K562 (cell line): ENCODE results near the gene PLAAT4. TPM values are rescaled to one million over a fixed set of nuclear protein-coding genes. Genes with fewer than 3 reads are reported as not detected.
A peak's percentile ranks its signal among the peaks of the same experiment; 100 is the strongest.

ENCODE experiments used
- CCAR2 ChIP-seq: fragments of 200-400 bp; formaldehyde crosslinking; IDR thresholded peaks from 2 replicates; pipeline ENCODE4 v1.6.1; 2017; ENCODE audit warnings: mild to moderate bottlenecking, low read depth, low read length
- DACH1 ChIP-seq: fragments of 450-650 bp; IDR thresholded peaks from 2 replicates; pipeline ENCODE4 v1.6.1; 2018; ENCODE audit not compliant: partially characterized antibody
- ELF1 ChIP-seq: fragments of 200-800 bp; sonication (Bioruptor generic); IDR thresholded peaks from 2 replicates; pipeline ENCODE4 v1.6.1; 2016; ENCODE audit warnings: missing genetic modification characterization, missing compliant biosample characterization
- NCOA1 ChIP-seq: fragments of 450-650 bp; IDR thresholded peaks from 2 replicates; pipeline ENCODE4 v1.6.1; 2016; ENCODE audit warnings: low read depth
- POLR2AphosphoS2 ChIP-seq: IDR thresholded peaks from 2 replicates; pipeline ENCODE4 v1.6.1; 2012; ENCODE audit warnings: low read length, improper control_type of control experiment
- POU5F1 ChIP-seq: fragments of 150-350 bp; IDR thresholded peaks from 2 replicates; pipeline ENCODE4 v1.6.1; 2014; ENCODE audit warnings: borderline replicate concordance, low read length, low read depth, mild to moderate bottlenecking; ENCODE audit not compliant: partially characterized antibody
- SETDB1 ChIP-seq: IDR thresholded peaks from one replicate; pipeline ENCODE4 v1.6.1; 2012; ENCODE audit warnings: low read length, control low read depth, inconsistent platforms
- SP2 ChIP-seq: IDR thresholded peaks from 2 replicates; pipeline ENCODE4 v1.6.1; 2011; ENCODE audit warnings: mild to moderate bottlenecking, low read depth, low read length, moderate library complexity; ENCODE audit not compliant: poor library complexity, severe bottlenecking; ENCODE audit errors: extremely low read depth
- ZBTB12 ChIP-seq: fragments of 250-450 bp; sonication (Bioruptor Pico); IDR thresholded peaks from 2 replicates; pipeline ENCODE4 v1.4.0; 2020
- ZBTB5 ChIP-seq: fragments of 450-650 bp; IDR thresholded peaks from 2 replicates; pipeline ENCODE4 v1.6.1; 2017; ENCODE audit warnings: antibody characterized with exemption
- ZNF121 ChIP-seq: sonication (generic); formaldehyde crosslinking; conservative IDR thresholded peaks from 2 replicates; pipeline ENCODE4 v1.8.0; 2022; ENCODE audit warnings: missing genetic modification reagents
- ZNF232 ChIP-seq: sonication (generic); formaldehyde crosslinking; IDR thresholded peaks from 2 replicates; pipeline ENCODE4 v1.8.0; 2022; ENCODE audit warnings: mild to moderate bottlenecking, missing genetic modification reagents
- ZNF311 ChIP-seq: fragments of 250-450 bp; sonication (Bioruptor Pico); IDR thresholded peaks from 2 replicates; pipeline ENCODE4 v1.4.0; 2020; ENCODE audit warnings: mild to moderate bottlenecking, moderate library complexity
- ZNF384 ChIP-seq: IDR thresholded peaks from 2 replicates; pipeline ENCODE4 v1.6.1; 2012; ENCODE audit warnings: low read depth, low read length, improper control_type of control experiment
- ZNF444 ChIP-seq: fragments of 250-450 bp; sonication (Bioruptor Pico); IDR thresholded peaks from 2 replicates; pipeline ENCODE4 v1.4.0; 2020; ENCODE audit warnings: mild to moderate bottlenecking, moderate library complexity
- ZNF561 ChIP-seq: fragments of 450-650 bp; formaldehyde crosslinking; conservative IDR thresholded peaks from 2 replicates; pipeline ENCODE4 v1.4.0; 2020; ENCODE audit warnings: mild to moderate bottlenecking, moderate library complexity
- polyA plus RNA-seq, 8 experiments: library from polyadenylated mRNA; depleted of rRNA in 4 of 8; stranded (reverse) in 5 of 8; unstranded in 3 of 8; fragments of >200 nt; fragmentation: Nextera tagmentation in 2 of 8; fragmentation: Illumina TruSeq in 1 of 8; extraction: Ambion mirVana in 2 of 8; extraction: Trizol in 1 of 8; gene quantifications; 2 replicates each; pipeline versions ENCODE4 v1.2.1 to v1.2.3, GENCODE V29; 2011 to 2014; ENCODE audit warnings: inconsistent platforms in 1 of 8, missing spikeins in 1 of 8
- total RNA-seq, 7 experiments: library from RNA; depleted of rRNA in 6 of 7; stranded (reverse); fragments of >200 nt in 6 of 7; fragmentation: Illumina TruSeq in 2 of 7; extraction: Trizol in 2 of 7; gene quantifications; 2 replicates each; pipeline versions ENCODE4 v1.2.1 to v1.2.3, GENCODE V29; 2011 to 2021; ENCODE audit warnings: low replicate concordance in 1 of 7
- TF ChIP-seq, protein P1 (sequence below): fragments of 450-650 bp; formaldehyde crosslinking; conservative IDR thresholded peaks from 2 replicates; pipeline ENCODE4 v1.4.0; 2022; ENCODE audit warnings: mild to moderate bottlenecking, missing genetic modification characterization
- TF ChIP-seq, protein P2 (sequence below): fragments of 150-350 bp; conservative IDR thresholded peaks from 2 replicates; pipeline ENCODE4 v1.6.1; 2014; ENCODE audit warnings: low read length
- TF ChIP-seq, protein P3 (sequence below), 2 experiments: fragments of 150-350 bp in 1 of 2; IDR thresholded peaks; 2 replicates each; pipeline ENCODE4 v1.6.1; 2012 to 2016; ENCODE audit warnings: low read depth in 2 of 2, low read length in 2 of 2, mild to moderate bottlenecking in 1 of 2, moderate library complexity in 1 of 2

The PLAAT4 gene
- total and polyA plus RNA-seq, 9 of the 15 experiments (the other 6 are each of a cell fraction or from before 2014, with no cell fraction given) = 0.54 to 3.0 (median 1.3) TPM; not detected in 1

GRCh38 chr11:63518548-63518947 lies 18.1 kb upstream of the PLAAT4 start (continued):
- no peak for TF ChIP-seq ZNF232 (CRISPR knock-in tag)
- TF ChIP-seq ZNF121 (CRISPR knock-in tag) = no peak
- no peak for TF ChIP-seq NCOA1
- TF ChIP-seq DACH1 = peak; percentile 39
- TF ChIP-seq ZNF561 (CRISPR knock-in tag) = no peak
- TF ChIP-seq POLR2AphosphoS2 = no peak
- TF ChIP-seq ZBTB5 = no peak
- TF ChIP-seq ZNF444 (CRISPR knock-in tag) = no peak
- no peak for TF ChIP-seq ELF1 (tag)
- TF ChIP-seq ZNF311 = no peak
- no peak for TF ChIP-seq ZNF384
- no peak for TF ChIP-seq SP2
- TF ChIP-seq POU5F1 = no peak
- TF ChIP-seq, protein P1, sequence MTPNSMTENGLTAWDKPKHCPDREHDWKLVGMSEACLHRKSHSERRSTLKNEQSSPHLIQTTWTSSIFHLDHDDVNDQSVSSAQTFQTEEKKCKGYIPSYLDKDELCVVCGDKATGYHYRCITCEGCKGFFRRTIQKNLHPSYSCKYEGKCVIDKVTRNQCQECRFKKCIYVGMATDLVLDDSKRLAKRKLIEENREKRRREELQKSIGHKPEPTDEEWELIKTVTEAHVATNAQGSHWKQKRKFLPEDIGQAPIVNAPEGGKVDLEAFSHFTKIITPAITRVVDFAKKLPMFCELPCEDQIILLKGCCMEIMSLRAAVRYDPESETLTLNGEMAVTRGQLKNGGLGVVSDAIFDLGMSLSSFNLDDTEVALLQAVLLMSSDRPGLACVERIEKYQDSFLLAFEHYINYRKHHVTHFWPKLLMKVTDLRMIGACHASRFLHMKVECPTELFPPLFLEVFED (CRISPR knock-in tag) = no peak
- TF ChIP-seq ZBTB12 (CRISPR knock-in tag) = no peak
- no peak for TF ChIP-seq SETDB1
- TF ChIP-seq, protein P2, sequence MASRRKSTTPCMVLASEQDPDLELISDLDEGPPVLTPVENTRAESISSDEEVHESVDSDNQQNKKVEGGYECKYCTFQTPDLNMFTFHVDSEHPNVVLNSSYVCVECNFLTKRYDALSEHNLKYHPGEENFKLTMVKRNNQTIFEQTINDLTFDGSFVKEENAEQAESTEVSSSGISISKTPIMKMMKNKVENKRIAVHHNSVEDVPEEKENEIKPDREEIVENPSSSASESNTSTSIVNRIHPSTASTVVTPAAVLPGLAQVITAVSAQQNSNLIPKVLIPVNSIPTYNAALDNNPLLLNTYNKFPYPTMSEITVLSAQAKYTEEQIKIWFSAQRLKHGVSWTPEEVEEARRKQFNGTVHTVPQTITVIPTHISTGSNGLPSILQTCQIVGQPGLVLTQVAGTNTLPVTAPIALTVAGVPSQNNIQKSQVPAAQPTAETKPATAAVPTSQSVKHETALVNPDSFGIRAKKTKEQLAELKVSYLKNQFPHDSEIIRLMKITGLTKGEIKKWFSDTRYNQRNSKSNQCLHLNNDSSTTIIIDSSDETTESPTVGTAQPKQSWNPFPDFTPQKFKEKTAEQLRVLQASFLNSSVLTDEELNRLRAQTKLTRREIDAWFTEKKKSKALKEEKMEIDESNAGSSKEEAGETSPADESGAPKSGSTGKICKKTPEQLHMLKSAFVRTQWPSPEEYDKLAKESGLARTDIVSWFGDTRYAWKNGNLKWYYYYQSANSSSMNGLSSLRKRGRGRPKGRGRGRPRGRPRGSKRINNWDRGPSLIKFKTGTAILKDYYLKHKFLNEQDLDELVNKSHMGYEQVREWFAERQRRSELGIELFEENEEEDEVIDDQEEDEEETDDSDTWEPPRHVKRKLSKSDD = no peak
- TF ChIP-seq, protein P3, sequence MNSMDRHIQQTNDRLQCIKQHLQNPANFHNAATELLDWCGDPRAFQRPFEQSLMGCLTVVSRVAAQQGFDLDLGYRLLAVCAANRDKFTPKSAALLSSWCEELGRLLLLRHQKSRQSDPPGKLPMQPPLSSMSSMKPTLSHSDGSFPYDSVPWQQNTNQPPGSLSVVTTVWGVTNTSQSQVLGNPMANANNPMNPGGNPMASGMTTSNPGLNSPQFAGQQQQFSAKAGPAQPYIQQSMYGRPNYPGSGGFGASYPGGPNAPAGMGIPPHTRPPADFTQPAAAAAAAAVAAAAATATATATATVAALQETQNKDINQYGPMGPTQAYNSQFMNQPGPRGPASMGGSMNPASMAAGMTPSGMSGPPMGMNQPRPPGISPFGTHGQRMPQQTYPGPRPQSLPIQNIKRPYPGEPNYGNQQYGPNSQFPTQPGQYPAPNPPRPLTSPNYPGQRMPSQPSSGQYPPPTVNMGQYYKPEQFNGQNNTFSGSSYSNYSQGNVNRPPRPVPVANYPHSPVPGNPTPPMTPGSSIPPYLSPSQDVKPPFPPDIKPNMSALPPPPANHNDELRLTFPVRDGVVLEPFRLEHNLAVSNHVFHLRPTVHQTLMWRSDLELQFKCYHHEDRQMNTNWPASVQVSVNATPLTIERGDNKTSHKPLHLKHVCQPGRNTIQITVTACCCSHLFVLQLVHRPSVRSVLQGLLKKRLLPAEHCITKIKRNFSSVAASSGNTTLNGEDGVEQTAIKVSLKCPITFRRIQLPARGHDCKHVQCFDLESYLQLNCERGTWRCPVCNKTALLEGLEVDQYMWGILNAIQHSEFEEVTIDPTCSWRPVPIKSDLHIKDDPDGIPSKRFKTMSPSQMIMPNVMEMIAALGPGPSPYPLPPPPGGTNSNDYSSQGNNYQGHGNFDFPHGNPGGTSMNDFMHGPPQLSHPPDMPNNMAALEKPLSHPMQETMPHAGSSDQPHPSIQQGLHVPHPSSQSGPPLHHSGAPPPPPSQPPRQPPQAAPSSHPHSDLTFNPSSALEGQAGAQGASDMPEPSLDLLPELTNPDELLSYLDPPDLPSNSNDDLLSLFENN (IDR thresholded peaks at IDR 0.05; ENCODE audit: low read depth in 2 of 2, low read length in 2 of 2) = 0 out of 4 replicates have a peak, but pooled peaks of 1 of the 2 experiments have one; percentile 34
- no peak for TF ChIP-seq CCAR2
